ENCODE results near the gene RSPH3. TPM values are rescaled to one million over a fixed set of nuclear protein-coding genes. Genes with fewer than 3 reads are reported as not detected.

RSPH3 gene
- total and polyA plus RNA-seq, 2 of the 8 experiments (the other 6 are each of a cell fraction or from before 2014, with no cell fraction given): 0.60 to 2.7 TPM

GRCh38 chr6:159045801-159046200 is 45.8 kb upstream of the RSPH3 start:
- no peak overlapping the region for H2BK5ac ChIP-seq (ENCODE audit: low read depth, low read length)
- H4K8ac ChIP-seq (ENCODE audit: extremely low read depth, insufficient read depth, low read length): no peak overlapping the region
- H3K23ac ChIP-seq (ENCODE audit: insufficient read length): no peak overlapping the region
- H3K79me2 ChIP-seq (ENCODE audit: control insufficient read depth in 1 of 2, insufficient read depth in 2 of 2, low read length in 2 of 2): no peaks in the 10 kb centered on the region
- WGBS, 2 experiments (ENCODE audit: extremely low coverage in 1 of 2, insufficient coverage in 1 of 2, insufficient read length in 1 of 2, insufficient replicate concordance in 2 of 2, low coverage in 1 of 2, low lambda C conversion rate in 2 of 2, missing lambda C conversion rate in 1 of 2): 88% methylated on average over 7 of the region's 7 CpGs; no CpG with 5 or more reads in 1 of the 2 experiments
- no peaks in the 10 kb centered on the region for H3K27me3 ChIP-seq (replicated peaks in 1 of 4; ENCODE audit: control insufficient read depth in 3 of 4, extremely low read depth in 1 of 4, insufficient read depth in 3 of 4, low read length in 3 of 4)
- no peak overlapping the region for H3K4me3 ChIP-seq (ENCODE audit: extremely low read depth in 1 of 4, insufficient read depth in 2 of 4, low read depth in 3 of 4, low read length in 4 of 4)
- H2BK120ac ChIP-seq (replicated peaks; ENCODE audit: low read depth, low read length): no peak overlapping the region
- POLR2A ChIA-PET (ENCODE audit: partially characterized antibody): no interaction called here
- H3K79me1 ChIP-seq (ENCODE audit: low read depth, low read length): no peaks in the 10 kb centered on the region
- H2AK5ac ChIP-seq (ENCODE audit: low read depth, low read length): no peak overlapping the region
- no peaks in the 10 kb centered on the region for H3K36me3 ChIP-seq (ENCODE audit: control insufficient read depth in 2 of 4, insufficient read depth in 4 of 4, low read length in 3 of 4)
- H2BK20ac ChIP-seq (ENCODE audit: low read length): no peak overlapping the region
- H3K4ac ChIP-seq (replicated peaks; ENCODE audit: insufficient read length, low read depth, low read length): no peak overlapping the region
- no peak overlapping the region for H3K18ac ChIP-seq (ENCODE audit: extremely low read depth, low read length)
- no peak overlapping the region for H3K14ac ChIP-seq (ENCODE audit: insufficient read length)
- H3K27ac ChIP-seq (ENCODE audit: low read depth, low read length): no peak overlapping the region
- H2BK15ac ChIP-seq (ENCODE audit: low read length): no peak overlapping the region
- H4K91ac ChIP-seq (replicated peaks; ENCODE audit: insufficient read length, low read length): no peak overlapping the region
- FAIRE-seq: no peak
- H3K9me3 ChIP-seq (ENCODE audit: insufficient read depth in 2 of 2, low read depth in 1 of 2, low read length in 1 of 2): no peaks in the 10 kb centered on the region
- CTCF ChIA-PET (ENCODE audit: partially characterized antibody): interaction anchor here (1.5 to 11.7 kb wide), 4 partner anchors 10 to 88 kb away, joined by 5 to 144 read pairs (median 25); no protein-coding TSS in a partner anchor
- no peak for DNase-seq (ENCODE audit: low read depth in 1 of 2, low spot score in 2 of 2)
- no peaks in the 10 kb centered on the region for H4K20me1 ChIP-seq (replicated peaks in 1 of 2; ENCODE audit: control insufficient read depth in 1 of 2, insufficient read depth in 2 of 2, low read length in 2 of 2)
- H3K23me2 ChIP-seq (ENCODE audit: low read depth, low read length): no peaks in the 10 kb centered on the region
- H2AFZ ChIP-seq (ENCODE audit: low read length): no peak overlapping the region
- H4K5ac ChIP-seq (ENCODE audit: insufficient read length, low read depth, low read length): no peak overlapping the region
- peak in 2 of 3 experiments; percentile 5 to 9; a peak in 3 of 4 replicates for TF ChIP-seq CTCF (IDR thresholded peaks at IDR 0.05; ENCODE audit: control extremely low read depth in 1 of 3, insufficient read depth in 1 of 3, low read depth in 1 of 3, low read length in 3 of 3)
- no peak for TF ChIP-seq KDM4A (IDR thresholded peaks at IDR 0.05; ENCODE audit: low read depth, low read length, severe bottlenecking)
- no peak overlapping the region for H3K4me2 ChIP-seq (ENCODE audit: insufficient read depth in 1 of 2, low read depth in 2 of 2, low read length in 2 of 2)
- no peak overlapping the region for H3K56ac ChIP-seq (replicated peaks; ENCODE audit: insufficient read length, low read depth, low read length)
- H2BK12ac ChIP-seq (ENCODE audit: low read depth, low read length): no peak overlapping the region
- H3K9ac ChIP-seq (replicated peaks in 1 of 4; ENCODE audit: extremely low read depth in 1 of 4, low read depth in 3 of 4, low read length in 3 of 4): no peak overlapping the region
- H3K4me1 ChIP-seq (replicated peaks in 1 of 4; ENCODE audit: control insufficient read depth in 3 of 4, insufficient read depth in 4 of 4, low read length in 3 of 4): no peaks in the 10 kb centered on the region; a peak in 1 of 7 replicates

Measured in H1 (cell line).